DND-41 (cell line): Measurements from ENCODE around the gene GCN1.

Source experiments
- ATAC-seq: fragments of 200-7000 bp; cut with Tn5 transposase; 3 replicates; pipeline ENCODE4 v1.9.1; 2021; ENCODE audit warnings: low read depth; ENCODE audit not compliant: insufficient read depth
- DNase-seq: peaks from one replicate; pipeline ENCODE4 v3.0.0-alpha.2; 2020
- H2AFZ ChIP-seq: 2 replicates; pipeline ENCODE4 v1.6.0; 2012; ENCODE audit warnings: low read depth, low read length
- H3K27ac ChIP-seq: 2 replicates; pipeline ENCODE4 v1.5.1; 2012; ENCODE audit warnings: low read length, inconsistent platforms
- H3K27me3 ChIP-seq: fragments of 200-600 bp; sonication (generic); 2 replicates; pipeline ENCODE4 v1.6.0; 2012; ENCODE audit warnings: low read length, mild to moderate bottlenecking, inconsistent platforms; ENCODE audit not compliant: insufficient read depth, poor library complexity
- H3K36me3 ChIP-seq: 2 replicates; pipeline ENCODE4 v1.5.1; 2012; ENCODE audit warnings: low read length, inconsistent platforms; ENCODE audit not compliant: insufficient read depth
- H3K4me1 ChIP-seq: 2 replicates; pipeline ENCODE4 v1.5.1; 2012; ENCODE audit warnings: mild to moderate bottlenecking, low read length; ENCODE audit not compliant: insufficient read depth
- H3K4me2 ChIP-seq: 2 replicates; pipeline ENCODE4 v1.6.0; 2012; ENCODE audit warnings: mild to moderate bottlenecking, moderate library complexity, low read length, inconsistent platforms; ENCODE audit not compliant: insufficient read depth
- H3K4me3 ChIP-seq, 2 experiments: fragments of 200-600 bp in 1 of 2; shearing (Covaris generic) in 1 of 2; 2 replicates each; pipeline ENCODE4 v1.5.1; 2012 to 2016; ENCODE audit warnings: inconsistent platforms in 2 of 2, low read length in 2 of 2, mild to moderate bottlenecking in 2 of 2, low read depth in 1 of 2, moderate library complexity in 1 of 2
- H3K79me2 ChIP-seq: 2 replicates; pipeline ENCODE4 v1.6.0; 2012; ENCODE audit warnings: low read length, inconsistent platforms; ENCODE audit not compliant: insufficient read depth
- H3K9ac ChIP-seq: 2 replicates; pipeline ENCODE4 v1.6.0; 2012; ENCODE audit warnings: low read depth, mild to moderate bottlenecking, inconsistent platforms, low read length, moderate library complexity
- H3K9me3 ChIP-seq: 2 replicates; pipeline ENCODE4 v1.5.1; 2012; ENCODE audit warnings: low read length, moderate library complexity, mild to moderate bottlenecking, inconsistent platforms; ENCODE audit not compliant: insufficient read depth, severe bottlenecking
- H4K20me1 ChIP-seq: 2 replicates; pipeline ENCODE4 v1.6.0; 2012; ENCODE audit warnings: low read length; ENCODE audit not compliant: insufficient read depth
- CTCF ChIP-seq: IDR thresholded peaks from 2 replicates; pipeline ENCODE4 v1.5.1; 2012; ENCODE audit warnings: borderline replicate concordance, low read length, moderate library complexity, mild to moderate bottlenecking; ENCODE audit not compliant: poor library complexity, severe bottlenecking; ENCODE audit errors: extremely low read depth
- EZH2 ChIP-seq: IDR thresholded peaks from 3 replicates; pipeline ENCODE4 v1.6.1; 2012; ENCODE audit warnings: borderline replicate concordance, low read depth, mild to moderate bottlenecking, moderate library complexity, low read length, inconsistent platforms; ENCODE audit not compliant: severe bottlenecking

The GCN1 gene

GRCh38 chr12:120164293-120164692, 30.2 kb downstream of the GCN1 start:
- ATAC-seq (no peak), DNase-seq (no peak)
- Histone ChIP-seq H3K27ac (no peak overlapping the region), H3K9ac (no peak overlapping the region), H3K36me3 (peaks cover 87% of the 10 kb centered on the region), H3K9me3 (no peaks in the 10 kb centered on the region), H3K4me2 (no peak overlapping the region), H4K20me1 (peaks cover 6% of the 10 kb centered on the region; the same call in 1 of the 2 replicates), H3K4me1 (no peaks in the 10 kb centered on the region), H3K79me2 (no peaks in the 10 kb centered on the region), H3K27me3 (no peaks in the 10 kb centered on the region), H3K4me3 (no peak overlapping the region), H2AFZ (no peak overlapping the region)
- TF ChIP-seq EZH2 (no peak), CTCF (no peak)

GRCh38 chr12:120162763-120163162, 31.8 kb downstream of the GCN1 start:
- H3K4me1 ChIP-seq: no peaks in the 10 kb centered on the region
- no peak overlapping the region for H3K4me2 ChIP-seq
- H3K79me2 ChIP-seq: no peaks in the 10 kb centered on the region
- no peak overlapping the region for H3K27ac ChIP-seq
- H4K20me1 ChIP-seq: peaks cover 6% of the 10 kb centered on the region; the same call in 1 of the 2 replicates
- no peaks in the 10 kb centered on the region for H3K9me3 ChIP-seq
- TF ChIP-seq CTCF (no peak), EZH2 (no peak)
- no peak overlapping the region for H3K4me3 ChIP-seq
- H3K36me3 ChIP-seq: peaks cover 89% of the 10 kb centered on the region
- no peak overlapping the region for H2AFZ ChIP-seq
- H3K9ac ChIP-seq: no peak overlapping the region
- DNase-seq: no peak
- ATAC-seq: no peak
- H3K27me3 ChIP-seq: no peaks in the 10 kb centered on the region

GRCh38 chr12:120161852-120162251, 32.7 kb downstream of the GCN1 start:
- H3K27ac ChIP-seq: no peak overlapping the region
- ATAC-seq (no peak), DNase-seq (no peak)
- no peak overlapping the region for H2AFZ ChIP-seq
- H3K9me3 ChIP-seq: no peaks in the 10 kb centered on the region
- H3K36me3 ChIP-seq: peaks cover 90% of the 10 kb centered on the region
- no peak overlapping the region for H3K4me3 ChIP-seq
- no peaks in the 10 kb centered on the region for H3K79me2 ChIP-seq
- H4K20me1 ChIP-seq: peaks cover 6% of the 10 kb centered on the region; the same call in 1 of the 2 replicates
- no peak overlapping the region for H3K9ac ChIP-seq
- TF ChIP-seq CTCF (no peak), EZH2 (no peak)
- no peaks in the 10 kb centered on the region for H3K4me1 ChIP-seq
- H3K4me2 ChIP-seq: no peak overlapping the region
- no peaks in the 10 kb centered on the region for H3K27me3 ChIP-seq
